LHCN-M2 (cell line): ENCODE measurements around the gene USP36. TPM values are rescaled to one million over a fixed set of nuclear protein-coding genes. Genes with fewer than 3 reads are reported as not detected.

Experiments
- DNase-seq: peaks from one replicate; pipeline ENCODE4 v3.0.0-alpha.2; 2012; ENCODE audit warnings: low read depth
- total RNA-seq: library from RNA; depleted of rRNA; stranded (reverse); fragments of >200 nt; gene quantifications from 2 replicates; pipeline ENCODE4 v1.2.3, GENCODE V29; 2014

USP36 gene
- total RNA-seq, 1 experiment from 2014 or later = 21.4 TPM

GRCh38 chr17:78818152-78818846 lies 22.3 kb downstream of the USP36 start:
- no peak for DNase-seq

GRCh38 chr17:78817123-78817522 lies 23.5 kb downstream of the USP36 start:
- no peak for DNase-seq

GRCh38 chr17:78815696-78816095 lies 24.9 kb downstream of the USP36 start:
- DNase-seq = no peak

GRCh38 chr17:78812855-78813254 lies 27.8 kb downstream of the USP36 start:
- no peak for DNase-seq

- DNase-seq = peak; percentile 29
Observed at GRCh38 chr17:78808163-78808562, 32.5 kb downstream of the USP36 start.

- no peak for DNase-seq
Observed at GRCh38 chr17:78806451-78806850, 34.2 kb downstream of the USP36 start.

- no peak for DNase-seq
Observed at GRCh38 chr17:78805301-78805700, 35.3 kb downstream of the USP36 start.

- DNase-seq = no peak
Observed at GRCh38 chr17:78804777-78805176, 35.8 kb downstream of the USP36 start.

- no peak for DNase-seq
Observed at GRCh38 chr17:78803186-78803845, 37.3 kb downstream of the USP36 start.

GRCh38 chr17:78802459-78802858 lies 38.2 kb downstream of the USP36 start:
- DNase-seq = no peak

GRCh38 chr17:78802008-78802407 lies 38.6 kb downstream of the USP36 start:
- DNase-seq = no peak

GRCh38 chr17:78800132-78800931 lies 40.3 kb downstream of the USP36 start:
- no peak for DNase-seq

GRCh38 chr17:78798695-78799559 lies 41.7 kb downstream of the USP36 start:
- DNase-seq = peak; percentile 52

GRCh38 chr17:78797691-78798585 lies 42.7 kb downstream of the USP36 start:
- DNase-seq = no peak

- DNase-seq = no peak
Observed at GRCh38 chr17:78797213-78797612, 43.4 kb downstream of the USP36 start.

- DNase-seq = no peak
Observed at GRCh38 chr17:78796517-78796900, 44.1 kb downstream of the USP36 start.

GRCh38 chr17:78795861-78796516 lies 44.6 kb downstream of the USP36 start:
- DNase-seq = no peak

GRCh38 chr17:78794864-78795640 lies 45.6 kb downstream of the USP36 start:
- no peak for DNase-seq

- no peak for DNase-seq
Observed at GRCh38 chr17:78794399-78794798, 46.2 kb downstream of the USP36 start.
